ENCODE data around the gene ITSN1.
"Not testable (repeated sequence)": the region's sequence is repeated elsewhere in the genome, so short reads cannot be mapped to it uniquely, and the experiment has no call there.

The ITSN1 gene

DNA sequence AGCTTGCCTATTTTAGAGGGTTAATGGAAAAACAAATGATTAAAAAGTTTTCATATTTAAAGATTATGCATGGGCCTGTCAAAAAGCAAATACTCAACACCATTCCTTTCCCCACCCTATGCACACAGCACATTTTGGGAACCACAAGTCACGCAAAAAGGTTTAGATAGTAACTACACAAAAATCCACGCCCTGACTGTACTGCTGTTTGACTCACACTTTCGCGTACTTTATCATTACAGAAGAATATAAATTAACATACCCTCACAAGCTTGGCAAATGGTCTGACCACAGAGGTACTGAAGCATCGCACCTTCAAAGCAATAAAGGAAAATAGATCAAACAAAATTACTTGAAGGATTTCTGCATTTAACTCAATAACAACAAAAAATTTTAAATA is 271.9 kb downstream of the ITSN1 start:
- in situ Hi-C loops (cut with MboI; ENCODE audit: low sequenced_read_pairs) = loop anchor here (25.0 kb wide), 2 partner anchors 323 to 698 kb away; partner anchors contain the start of gene RCAN1

- in situ Hi-C loops (cut with MboI; ENCODE audit: low sequenced_read_pairs) = loop anchor here (25.0 kb wide), 2 partner anchors 322 to 697 kb away; partner anchors contain the start of gene RCAN1
Observed at GRCh38 chr21:33915368-33916199, 273.3 kb downstream of the ITSN1 start, which contains the start of gene ATP5PO. ATP5PO (minus strand) TSS chr21:33915804; CDS start chr21:33915763, 41 bp downstream.

DNA sequence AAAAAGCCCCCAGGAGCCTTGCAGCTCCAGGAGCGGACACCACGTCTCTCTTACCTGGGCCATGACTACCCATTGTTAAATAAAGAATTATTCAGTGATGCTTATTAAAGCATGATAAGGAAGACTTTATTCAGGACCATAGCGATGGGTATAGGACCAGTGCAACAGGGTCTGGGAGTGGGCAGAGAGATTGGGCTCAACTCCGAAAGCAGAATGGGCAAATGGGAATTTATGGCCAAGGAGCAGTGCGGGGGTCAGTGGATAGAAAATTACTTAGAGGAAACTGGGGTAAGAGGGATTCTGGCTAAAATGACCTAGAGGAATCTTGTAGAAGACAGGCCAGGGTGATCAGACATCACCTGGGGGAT is 273.9 kb downstream of the ITSN1 start:
- in situ Hi-C loops (cut with MboI; ENCODE audit: low sequenced_read_pairs) = loop anchor here (25.0 kb wide), 2 partner anchors 321 to 696 kb away; partner anchors contain the start of gene RCAN1

DNA sequence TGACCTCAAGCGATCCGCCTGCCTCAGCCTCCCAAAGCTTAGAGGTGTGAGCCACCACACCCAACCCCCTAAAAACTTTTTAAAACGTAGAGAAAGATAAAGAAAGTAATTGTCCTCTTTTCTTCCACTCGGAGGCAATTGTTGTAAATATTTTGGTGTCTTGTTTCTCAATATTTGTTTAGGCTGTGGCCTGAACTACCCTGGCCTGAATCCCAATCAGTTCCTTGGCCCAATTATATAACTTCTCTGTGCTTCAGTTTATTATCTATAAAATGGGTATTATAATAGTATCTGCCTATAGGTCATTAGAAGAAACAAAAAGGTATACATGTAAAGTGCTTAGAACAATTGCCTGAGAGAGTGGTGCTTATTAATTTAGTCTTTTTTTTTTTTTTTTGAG is 275.1 kb downstream of the ITSN1 start:
- in situ Hi-C loops (cut with MboI; ENCODE audit: low sequenced_read_pairs) = loop anchor here (25.0 kb wide), 2 partner anchors 320 to 695 kb away; partner anchors contain the start of gene RCAN1

- in situ Hi-C loops (cut with MboI; ENCODE audit: low sequenced_read_pairs) = loop anchor here (25.0 kb wide), 2 partner anchors 313 to 688 kb away; partner anchors contain the start of gene RCAN1
Observed at GRCh38 chr21:33924079-33924765, 281.9 kb downstream of the ITSN1 start.

GRCh38 chr21:33924766-33925100 is 282.4 kb downstream of the ITSN1 start:
- in situ Hi-C loops (cut with MboI; ENCODE audit: low sequenced_read_pairs) = loop anchor here (25.0 kb wide), 2 partner anchors 313 to 688 kb away; partner anchors contain the start of gene RCAN1

- in situ Hi-C loops (cut with MboI; ENCODE audit: low sequenced_read_pairs) = not testable (repeated sequence)
Observed at GRCh38 chr21:33926248-33926647, 283.9 kb downstream of the ITSN1 start.

GRCh38 chr21:33931052-33931798 is 288.9 kb downstream of the ITSN1 start:
- in situ Hi-C loops (cut with MboI; ENCODE audit: low sequenced_read_pairs) = not testable (repeated sequence)

DNA sequence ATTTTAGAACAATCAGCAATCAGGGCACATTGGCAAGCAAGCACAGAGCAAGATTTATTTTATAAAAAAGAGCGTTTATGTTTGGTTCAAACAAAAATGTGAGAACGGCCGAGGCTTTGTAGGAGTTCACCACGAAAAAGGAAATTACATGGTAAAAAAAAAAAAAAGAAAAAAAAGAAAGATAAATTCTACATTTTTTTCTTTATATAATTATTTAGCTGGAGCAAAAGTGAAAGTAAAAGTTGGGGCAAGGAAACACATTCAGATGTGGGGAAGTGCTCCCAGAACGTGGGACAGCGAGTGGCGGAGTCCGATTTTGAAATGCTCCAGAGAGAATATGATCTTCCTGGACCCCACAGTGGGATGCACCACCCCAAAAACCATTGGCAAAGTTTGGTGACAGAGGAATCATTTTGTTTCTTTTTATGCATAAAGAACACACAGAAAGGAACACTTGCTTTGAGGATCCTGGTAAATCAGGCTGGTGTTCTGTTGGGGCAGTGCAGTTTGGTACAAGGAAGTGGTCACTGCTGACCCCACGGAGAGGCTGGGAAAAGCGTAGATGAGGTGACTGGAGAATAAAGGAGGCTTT is 289.6 kb downstream of the ITSN1 start:
- in situ Hi-C loops (cut with MboI; ENCODE audit: low sequenced_read_pairs) = no loop called here

DNA sequence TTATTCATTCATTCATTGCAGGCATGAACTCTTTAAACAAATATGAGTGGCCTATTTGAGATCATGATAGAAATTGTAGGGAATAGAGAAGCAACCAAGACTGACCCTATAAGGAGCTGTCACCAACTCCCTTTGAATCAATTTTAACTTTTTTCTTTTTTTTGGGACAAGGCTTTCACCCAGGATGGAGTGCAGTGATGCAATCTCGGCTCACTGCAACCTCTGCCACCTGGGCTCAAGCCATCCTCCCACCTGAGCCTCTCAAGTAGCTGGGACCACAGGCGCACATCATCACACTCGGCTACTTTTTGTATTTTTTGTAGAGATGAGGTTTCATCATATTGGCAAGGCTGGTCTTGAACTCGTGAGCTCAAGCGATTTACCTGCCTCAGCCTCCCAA is 290.4 kb downstream of the ITSN1 start:
- in situ Hi-C loops (cut with MboI; ENCODE audit: low sequenced_read_pairs) = no loop called here

DNA sequence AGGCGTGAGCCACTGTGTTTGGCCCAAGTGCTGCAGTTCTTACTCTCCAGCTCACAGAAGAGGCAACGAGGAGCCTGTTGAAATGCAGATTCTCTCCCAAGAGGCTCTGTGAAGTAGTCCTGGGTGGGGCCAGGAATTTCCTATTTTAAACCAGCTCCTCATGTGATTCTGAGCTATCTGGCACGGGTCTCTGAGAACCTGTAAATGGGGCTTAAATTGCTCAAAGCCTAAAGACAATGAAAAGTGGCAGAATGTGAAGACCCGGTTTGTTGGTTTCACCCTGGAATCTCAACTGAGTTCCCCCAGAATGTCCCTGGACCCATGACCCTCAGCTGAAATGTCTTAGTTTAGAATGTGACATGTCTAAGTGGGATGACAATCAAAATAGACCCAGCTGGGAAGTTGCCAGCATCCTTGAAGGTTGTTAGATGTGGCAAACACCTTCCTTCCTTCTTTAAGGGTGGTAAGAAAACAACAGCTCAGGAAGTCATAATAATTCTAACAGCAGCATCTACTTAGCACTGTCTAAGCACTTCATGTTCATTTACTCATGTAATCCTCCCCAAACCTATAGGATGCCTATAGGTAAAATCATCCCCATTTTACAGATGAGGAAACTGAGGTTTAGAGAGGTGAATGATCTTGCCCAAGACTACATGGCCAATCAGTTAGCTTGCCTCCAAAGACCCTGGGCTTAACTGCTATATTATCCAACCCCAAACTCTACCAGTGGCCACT is 294.2 kb downstream of the ITSN1 start:
- in situ Hi-C loops (cut with MboI; ENCODE audit: low sequenced_read_pairs) = no loop called here

GRCh38 chr21:33937146-33937545 is 294.8 kb downstream of the ITSN1 start:
- in situ Hi-C loops (cut with MboI; ENCODE audit: low sequenced_read_pairs) = no loop called here

GRCh38 chr21:33937931-33938339 is 295.6 kb downstream of the ITSN1 start:
- in situ Hi-C loops (cut with MboI; ENCODE audit: low sequenced_read_pairs) = no loop called here

DNA sequence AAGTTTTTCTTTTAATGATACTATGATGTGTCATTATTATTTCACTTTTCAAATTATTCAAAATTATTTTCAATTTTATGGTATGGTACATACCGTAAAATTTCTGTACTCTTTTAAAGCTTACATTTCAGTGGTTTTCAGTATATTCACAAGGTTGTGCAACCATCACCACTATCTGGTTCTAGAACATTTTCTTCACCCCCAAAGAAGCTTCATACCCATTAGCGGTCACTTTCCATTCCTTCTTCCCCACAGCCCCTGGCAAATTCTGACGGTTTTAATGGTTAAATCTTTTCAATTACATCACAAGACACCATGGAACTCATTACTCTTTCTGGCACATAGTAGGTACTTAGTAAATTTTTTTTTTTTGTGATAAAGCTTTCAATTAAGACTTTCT is 296.1 kb downstream of the ITSN1 start:
- in situ Hi-C loops (cut with MboI; ENCODE audit: low sequenced_read_pairs) = no loop called here

DNA sequence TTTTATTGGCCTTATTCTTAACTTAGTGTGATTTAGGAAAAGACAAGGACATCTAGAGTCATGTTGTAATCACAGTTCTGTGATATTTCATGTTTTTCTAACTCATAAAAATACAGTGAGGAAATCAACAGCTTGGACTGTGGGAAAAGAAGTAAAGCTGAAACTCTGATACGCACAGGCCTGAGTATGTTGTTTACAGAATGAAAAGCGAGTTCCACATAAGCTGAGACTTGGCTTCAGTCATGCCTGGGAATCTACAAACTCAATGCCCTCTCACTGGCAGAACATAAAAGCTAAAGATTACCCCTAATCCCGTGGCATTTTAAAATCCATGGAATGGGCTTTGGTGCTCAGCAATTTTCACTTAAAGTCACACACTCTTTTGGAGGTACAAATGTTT is 296.9 kb downstream of the ITSN1 start:
- in situ Hi-C loops (cut with MboI; ENCODE audit: low sequenced_read_pairs) = no loop called here

- in situ Hi-C loops (cut with MboI; ENCODE audit: low sequenced_read_pairs) = no loop called here
Observed at GRCh38 chr21:33940164-33940880, 298.0 kb downstream of the ITSN1 start.

DNA sequence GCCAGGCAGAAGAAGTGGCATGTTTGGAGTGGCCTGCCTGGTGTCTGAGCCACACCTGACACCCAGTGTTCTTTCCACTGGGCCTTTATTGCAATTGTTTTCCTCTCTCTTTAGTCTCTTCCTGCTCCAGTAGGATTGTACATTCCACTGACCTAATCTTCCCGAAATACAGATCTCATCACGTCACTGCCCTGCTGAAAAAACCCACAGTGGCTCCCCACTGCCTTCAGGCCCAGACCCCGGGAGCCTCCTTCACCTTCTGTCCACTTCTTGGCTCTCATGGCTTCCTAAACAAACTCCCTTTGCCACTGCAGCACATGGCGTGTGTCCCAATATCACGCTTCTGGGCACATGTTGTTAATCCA is 298.6 kb downstream of the ITSN1 start:
- in situ Hi-C loops (cut with MboI; ENCODE audit: low sequenced_read_pairs) = no loop called here

GRCh38 chr21:33942426-33942825 is 300.1 kb downstream of the ITSN1 start:
- in situ Hi-C loops (cut with MboI; ENCODE audit: low sequenced_read_pairs) = no loop called here

GRCh38 chr21:33943293-33943692 is 301.0 kb downstream of the ITSN1 start:
- in situ Hi-C loops (cut with MboI; ENCODE audit: low sequenced_read_pairs) = no loop called here
